GM12875 (cell line): ENCODE results near the gene KRTAP10-3.
"Not testable (repeated sequence)": the region's sequence is repeated elsewhere in the genome, so short reads cannot be mapped to it uniquely, and the experiment has no call there.

ENCODE experiments used
- H3K4me3 ChIP-seq: one replicate; pipeline ENCODE4 v1.5.1; 2011; ENCODE audit warnings: low read depth, low read length, control low read depth
- CTCF ChIP-seq: IDR thresholded peaks from 2 replicates; pipeline ENCODE4 v1.5.1; 2011; ENCODE audit warnings: low read depth, mild to moderate bottlenecking, control low read depth, inconsistent platforms, low read length, moderate library complexity, borderline replicate concordance; ENCODE audit not compliant: insufficient read depth

KRTAP10-3 gene

GRCh38 chr21:44558695-44559094 is at the start of gene KRTAP10-3:
Gene KRTAP10-3 (minus strand): TSS chr21:44558795. CDS start chr21:44558715, 80 bp downstream.
- no peak for TF ChIP-seq CTCF
- no peak within 1 kb of the TSS for H3K4me3 ChIP-seq

GRCh38 chr21:44606495-44606894 is 47.9 kb upstream of the KRTAP10-3 start:
- H3K4me3 ChIP-seq, result no peak overlapping the region
- no peak for TF ChIP-seq CTCF

GRCh38 chr21:44603911-44604310 is 45.3 kb upstream of the KRTAP10-3 start:
- H3K4me3 ChIP-seq, result no peak overlapping the region
- TF ChIP-seq CTCF, result no peak

GRCh38 chr21:44603109-44603875 is 44.7 kb upstream of the KRTAP10-3 start:
- TF ChIP-seq CTCF, result no peak
- no peak overlapping the region for H3K4me3 ChIP-seq

- TF ChIP-seq CTCF, result no peak
- H3K4me3 ChIP-seq, result no peak overlapping the region
Measured at GRCh38 chr21:44602463-44602850, 43.9 kb upstream of the KRTAP10-3 start.

- no peak for TF ChIP-seq CTCF
- H3K4me3 ChIP-seq, result no peak overlapping the region
Measured at GRCh38 chr21:44601596-44602462, 43.2 kb upstream of the KRTAP10-3 start.

GRCh38 chr21:44601091-44601490 is 42.5 kb upstream of the KRTAP10-3 start:
- H3K4me3 ChIP-seq, result not testable (repeated sequence)

GRCh38 chr21:44600118-44600978 is 41.8 kb upstream of the KRTAP10-3 start, which contains the start of gene KRTAP10-7:
Gene KRTAP10-7 (plus strand): TSS chr21:44600597. CDS start chr21:44600622, 25 bp downstream.
- not testable (repeated sequence) for H3K4me3 ChIP-seq
